ENCODE data around the gene CCM2.

DNA sequence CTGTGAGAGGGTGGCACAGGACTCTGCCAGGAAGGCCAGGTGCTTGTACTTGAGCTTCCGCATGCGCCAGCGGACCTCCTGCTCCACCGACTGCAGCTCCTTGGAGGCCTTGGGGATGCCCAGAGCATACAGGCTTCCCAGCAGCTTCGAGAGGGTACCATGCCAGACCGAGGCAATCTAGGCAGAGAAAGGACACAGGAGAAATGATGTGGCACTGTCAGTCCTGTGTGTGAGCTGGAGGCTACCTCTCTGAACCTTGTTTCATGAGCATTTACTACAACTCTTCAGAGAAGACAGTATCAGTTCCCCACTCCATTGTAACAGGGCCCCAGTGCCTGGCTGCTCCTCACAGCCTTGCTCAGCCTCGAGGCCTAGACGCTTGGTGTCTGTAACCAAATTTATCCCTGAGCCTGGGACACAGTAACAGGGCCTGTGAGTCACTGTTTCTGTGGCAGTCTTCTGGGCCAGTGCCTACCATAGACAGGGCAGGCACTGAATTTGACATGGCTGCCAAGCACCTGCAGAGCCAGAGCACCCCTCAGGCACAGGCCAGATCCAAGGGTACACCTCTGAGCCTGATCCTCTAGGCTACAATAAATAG, 105.7 kb downstream of the CCM2 start:
- TF ChIP-seq, protein P1, sequence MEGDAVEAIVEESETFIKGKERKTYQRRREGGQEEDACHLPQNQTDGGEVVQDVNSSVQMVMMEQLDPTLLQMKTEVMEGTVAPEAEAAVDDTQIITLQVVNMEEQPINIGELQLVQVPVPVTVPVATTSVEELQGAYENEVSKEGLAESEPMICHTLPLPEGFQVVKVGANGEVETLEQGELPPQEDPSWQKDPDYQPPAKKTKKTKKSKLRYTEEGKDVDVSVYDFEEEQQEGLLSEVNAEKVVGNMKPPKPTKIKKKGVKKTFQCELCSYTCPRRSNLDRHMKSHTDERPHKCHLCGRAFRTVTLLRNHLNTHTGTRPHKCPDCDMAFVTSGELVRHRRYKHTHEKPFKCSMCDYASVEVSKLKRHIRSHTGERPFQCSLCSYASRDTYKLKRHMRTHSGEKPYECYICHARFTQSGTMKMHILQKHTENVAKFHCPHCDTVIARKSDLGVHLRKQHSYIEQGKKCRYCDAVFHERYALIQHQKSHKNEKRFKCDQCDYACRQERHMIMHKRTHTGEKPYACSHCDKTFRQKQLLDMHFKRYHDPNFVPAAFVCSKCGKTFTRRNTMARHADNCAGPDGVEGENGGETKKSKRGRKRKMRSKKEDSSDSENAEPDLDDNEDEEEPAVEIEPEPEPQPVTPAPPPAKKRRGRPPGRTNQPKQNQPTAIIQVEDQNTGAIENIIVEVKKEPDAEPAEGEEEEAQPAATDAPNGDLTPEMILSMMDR (IDR thresholded peaks at IDR 0.05; ENCODE audit: low read length): no peak
- TF ChIP-seq EZH2 (optimal IDR thresholded peaks at IDR 0.05; ENCODE audit: low read depth, low read length): no peak
- no peak for TF ChIP-seq EZH2phosphoT487 (IDR thresholded peaks at IDR 0.05; ENCODE audit: low read length)
